GM12878 (cell line): ENCODE data around the gene YKT6. TPM values are rescaled to one million over a fixed set of nuclear protein-coding genes. Genes with fewer than 3 reads are reported as not detected.

Experiments
- ATAC-seq: fragments of 200-7000 bp; cut with Tn5 transposase; 3 replicates; pipeline ENCODE4 v1.9.1; 2020; ENCODE audit warnings: mild to moderate bottlenecking, moderate library complexity
- BruUV-seq: library from RNA; stranded (reverse); fragments of 400-500 nt; replicated peaks from 2 replicates; lab custom pipeline; 2021; lab: Mats Ljungman, UMichigan
- CTCF ChIA-PET: fragments of 300-600 bp; sonication (Branson Sonifier 250); formaldehyde crosslinking; extraction: SDS; loops from one replicate; lab custom pipeline; 2021; ENCODE audit warnings: inconsistent platforms; lab: Yijun Ruan, JAX
- POLR2A ChIA-PET: fragments of 350-600 bp; formaldehyde crosslinking; extraction: SDS; loops from one replicate; lab custom pipeline; 2021; ENCODE audit warnings: inconsistent platforms; lab: Charles Lee
- RAD21 ChIA-PET: fragments of 300-600 bp; sonication (Branson Sonifier 250); formaldehyde crosslinking; loops from one replicate; lab custom pipeline; 2023; ENCODE audit warnings: antibody characterized with exemption; ENCODE audit not compliant: unreplicated experiment; lab: Charles Lee
- SMC1A ChIA-PET: fragments of 300-600 bp; sonication (Branson Sonifier 250); formaldehyde crosslinking; loops from one replicate; lab custom pipeline; 2023; ENCODE audit not compliant: unreplicated experiment, uncharacterized antibody; lab: Charles Lee
- DNase-seq: peaks from one replicate; pipeline ENCODE4 v3.0.0-alpha.2; 2011; ENCODE audit warnings: low read depth, low spot score
- FAIRE-seq: peaks from 3 replicates; lab custom pipeline; 2011; peaks lifted over from hg19 to GRCh38; lab: Jason Lieb, UNC
- H2AFZ ChIP-seq: 2 replicates; pipeline ENCODE4 v1.6.0; 2011; ENCODE audit warnings: low read depth, low read length, control low read depth; ENCODE audit not compliant: control insufficient read depth
- H3K27ac ChIP-seq: 2 replicates; pipeline ENCODE4 v1.5.1; 2011; ENCODE audit warnings: control low read depth; ENCODE audit not compliant: control insufficient read depth, insufficient read depth
- H3K27me3 ChIP-seq, 2 experiments: replicated peaks in 1 of 2; 2 replicates each; pipeline versions ENCODE4 v1.6.0 to v1.6.1; 2011; ENCODE audit warnings: low read length in 1 of 2; ENCODE audit not compliant: control insufficient read depth in 2 of 2, insufficient read depth in 2 of 2
- H3K36me3 ChIP-seq, 2 experiments: 2 replicates each; pipeline ENCODE4 v1.5.1; 2011; ENCODE audit warnings: low read length in 1 of 2; ENCODE audit not compliant: control insufficient read depth in 2 of 2, insufficient read depth in 2 of 2
- H3K4me1 ChIP-seq: 2 replicates; pipeline ENCODE4 v1.6.1; 2011; ENCODE audit warnings: mild to moderate bottlenecking, low read length, moderate library complexity, mixed read lengths; ENCODE audit not compliant: control insufficient read depth, insufficient read depth
- H3K4me2 ChIP-seq: 2 replicates; pipeline ENCODE4 v1.6.0; 2011; ENCODE audit warnings: control low read depth; ENCODE audit not compliant: control insufficient read depth, insufficient read depth
- H3K4me3 ChIP-seq: fragments of 200-600 bp; sonication (generic); 2 replicates; pipeline ENCODE4 v1.5.1; 2016
- H3K79me2 ChIP-seq: 2 replicates; pipeline ENCODE4 v1.6.0; 2011; ENCODE audit warnings: low read length; ENCODE audit not compliant: control insufficient read depth, insufficient read depth
- H3K9ac ChIP-seq: 2 replicates; pipeline ENCODE4 v1.8.0; 2011; ENCODE audit warnings: low read length, control low read depth, mixed read lengths; ENCODE audit not compliant: control insufficient read depth, insufficient read depth
- H3K9me3 ChIP-seq: replicated peaks from 3 replicates; pipeline ENCODE4 v1.5.1; 2011; ENCODE audit warnings: mild to moderate bottlenecking, low read length; ENCODE audit not compliant: control insufficient read depth, insufficient read depth
- H4K20me1 ChIP-seq: 2 replicates; pipeline ENCODE4 v1.6.0; 2011; ENCODE audit not compliant: control insufficient read depth, insufficient read depth
- CBX3 ChIP-seq: fragments of 200-600 bp; sonication (generic); IDR thresholded peaks from 2 replicates; pipeline ENCODE4 v1.6.1; 2016; ENCODE audit warnings: low read depth, borderline replicate concordance
- EGR1 ChIP-seq, 2 experiments: IDR thresholded peaks; 1 replicate in 1 of 2; 2 replicates in 1 of 2; pipeline ENCODE4 v1.6.1; 2011 to 2012; ENCODE audit warnings: low read depth in 2 of 2, low read length in 2 of 2, borderline replicate concordance in 1 of 2, mild to moderate bottlenecking in 1 of 2, moderate library complexity in 1 of 2
- HDGF ChIP-seq: fragments of 450-650 bp; IDR thresholded peaks from 2 replicates; pipeline ENCODE4 v1.6.1; 2016; ENCODE audit warnings: antibody characterized with exemption
- MTA3 ChIP-seq: IDR thresholded peaks from 2 replicates; pipeline ENCODE4 v1.6.1; 2012; ENCODE audit warnings: low read length, inconsistent platforms, borderline replicate concordance
- MXI1 ChIP-seq: fragments of 150-350 bp; IDR thresholded peaks from 2 replicates; pipeline ENCODE4 v1.6.1; 2011; ENCODE audit warnings: low read depth, mild to moderate bottlenecking, inconsistent platforms, low read length, improper control_type of control experiment
- NRF1 ChIP-seq: conservative IDR thresholded peaks from 2 replicates; pipeline ENCODE4 v1.6.1; 2011; ENCODE audit warnings: mild to moderate bottlenecking, low read depth, low read length, improper control_type of control experiment
- POLR2AphosphoS5 ChIP-seq: IDR thresholded peaks from 2 replicates; pipeline ENCODE4 v1.6.1; 2011; ENCODE audit warnings: mild to moderate bottlenecking, low read length, inconsistent platforms
- SMARCA5 ChIP-seq: fragments of 450-650 bp; IDR thresholded peaks from 2 replicates; pipeline ENCODE4 v1.6.1; 2017; ENCODE audit warnings: mild to moderate bottlenecking
- SPI1 ChIP-seq: IDR thresholded peaks from 2 replicates; pipeline ENCODE4 v1.6.1; 2011; ENCODE audit warnings: low read depth, mild to moderate bottlenecking, low read length, moderate library complexity, borderline replicate concordance; ENCODE audit not compliant: insufficient read depth
- STAT3 ChIP-seq: IDR thresholded peaks from 2 replicates; pipeline ENCODE4 v1.6.1; 2011; ENCODE audit warnings: low read depth, low read length, improper control_type of control experiment
- WGBS: methylation state at CpG from one replicate; pipeline ENCODE4 v1.1.6; 2016; ENCODE audit warnings: low lambda C conversion rate; ENCODE audit not compliant: insufficient replicate concordance, insufficient coverage; ENCODE audit errors: missing lambda C conversion rate; 5-methylcytosine and 5-hydroxymethylcytosine counted together
- in situ Hi-C: fragments of 300-500 bp; cut with MboI; formaldehyde crosslinking; loops from 9 replicates; pipeline ENCODE4 v1.14.3; 2018; ENCODE audit warnings: mixed read lengths
- intact Hi-C: fragments of 100-400 bp; cut with micrococcal nuclease; formaldehyde crosslinking; loops from one replicate; pipeline ENCODE4 v1.14.2; 2022; ENCODE audit not compliant: unreplicated experiment
- polyA plus RNA-seq, 11 experiments: library from polyadenylated mRNA; depleted of rRNA in 4 of 11; unstranded in 6 of 11; stranded (reverse) in 5 of 11; fragments of >200 nt; fragmentation: Nextera tagmentation in 4 of 11; fragmentation: Illumina TruSeq in 1 of 11; extraction: Ambion mirVana in 4 of 11; extraction: Trizol in 1 of 11; gene quantifications; 1 replicate in 1 of 11; 2 replicates in 10 of 11; pipeline versions ENCODE4 v1.2.1 to v1.2.3, GENCODE V29; 2011 to 2016; ENCODE audit warnings: inconsistent platforms in 2 of 11, missing spikeins in 2 of 11, low read depth in 1 of 11
- total RNA-seq, 4 experiments: library from RNA; depleted of rRNA in 3 of 4; stranded (reverse); fragments of >200 nt in 3 of 4; fragmentation: Illumina TruSeq in 1 of 4; extraction: Trizol in 1 of 4; gene quantifications; 2 replicates each; pipeline versions ENCODE4 v1.2.1 to v1.2.3, GENCODE V29; 2013 to 2021
- TF ChIP-seq, protein P1 (sequence below): fragments of 450-650 bp; IDR thresholded peaks from 2 replicates; pipeline ENCODE4 v1.6.1; 2018; ENCODE audit warnings: borderline replicate concordance, mild to moderate bottlenecking; ENCODE audit not compliant: partially characterized antibody
- TF ChIP-seq, protein P2 (sequence below): IDR thresholded peaks from 2 replicates; pipeline ENCODE4 v1.6.1; 2011; ENCODE audit warnings: low read depth, mild to moderate bottlenecking, low read length, moderate library complexity, borderline replicate concordance; ENCODE audit errors: extremely low read depth
- TF ChIP-seq, protein P3 (sequence below): fragments of 450-650 bp; IDR thresholded peaks from 2 replicates; pipeline ENCODE4 v1.6.1; 2014; ENCODE audit warnings: mild to moderate bottlenecking
- TF ChIP-seq, protein P4 (sequence below): IDR thresholded peaks from 2 replicates; pipeline ENCODE4 v1.6.1; 2011; ENCODE audit warnings: mild to moderate bottlenecking, low read depth, low read length, moderate library complexity; ENCODE audit not compliant: insufficient replicate concordance
- TF ChIP-seq, protein P5 (sequence below): fragments of 450-650 bp; IDR thresholded peaks from 2 replicates; pipeline ENCODE4 v1.6.1; 2016; ENCODE audit warnings: mild to moderate bottlenecking

Gene YKT6
- total and polyA plus RNA-seq, 10 of the 15 experiments (the other 5 are each of a cell fraction or from before 2014, with no cell fraction given), result 1.7 to 95.2 (median 70.5) TPM

DNA sequence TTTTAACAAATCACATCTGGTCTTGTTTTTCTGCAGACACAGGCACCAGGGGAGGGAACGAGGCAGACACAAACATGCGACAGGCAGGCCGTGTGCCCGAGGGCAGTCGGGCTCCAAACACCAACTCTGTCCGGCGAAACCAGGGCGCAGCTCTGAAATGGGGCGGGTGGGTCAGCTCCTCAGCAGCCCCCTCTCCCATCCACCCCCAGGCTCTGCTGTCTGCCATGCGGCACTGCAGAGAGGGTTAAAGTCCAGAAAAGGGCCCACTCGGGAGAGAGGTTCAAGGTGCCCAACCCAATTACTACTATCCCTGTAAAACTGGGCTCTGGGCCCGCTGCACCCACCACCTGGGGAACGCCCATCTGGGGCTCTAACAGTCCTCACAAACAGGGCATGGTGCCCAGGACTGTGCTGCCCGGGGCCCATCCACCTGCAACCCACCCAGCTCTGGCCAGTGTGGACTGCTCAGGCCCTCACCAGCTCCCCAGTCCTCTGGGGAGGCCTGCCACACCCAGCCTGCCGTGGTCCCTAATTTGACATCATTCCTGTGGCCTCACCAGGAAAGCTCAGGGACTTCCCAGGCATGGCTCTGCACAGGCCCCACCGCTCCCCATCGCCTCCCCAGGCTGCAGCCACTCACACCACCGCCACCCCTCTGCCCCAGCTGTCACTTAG is 18.7 kb downstream of the YKT6 start:
- Histone ChIP-seq H3K27me3 (no peaks in the 10 kb centered on the region), H3K9me3 (no peaks in the 10 kb centered on the region), H3K4me1 (no peaks in the 10 kb centered on the region), H3K9ac (no peak overlapping the region), H2AFZ (no peak overlapping the region), H3K27ac (no peak overlapping the region), H3K79me2 (no peaks in the 10 kb centered on the region), H4K20me1 (no peaks in the 10 kb centered on the region; the same call in 1 of the 2 replicates), H3K36me3 (peaks cover 0 to 2% of the 10 kb centered on the region in 2 experiments; a peak in 1 of 4 replicates), H3K4me2 (no peak overlapping the region), H3K4me3 (no peak overlapping the region)
- in situ Hi-C loops, result no loop called here
- intact Hi-C loops, result no loop called here
- ChIA-PET CTCF (interaction anchor here (1.3 kb wide), 1 partner anchor 21 kb away, joined by 3 read pairs; no protein-coding TSS in a partner anchor), POLR2A (no interaction called here), SMC1A (no interaction called here), RAD21 (interaction anchor here (0.9 kb wide), 1 partner anchor 38 kb away, joined by 3 read pairs; no protein-coding TSS in a partner anchor)
- DNase-seq (no peak), FAIRE-seq (no peak), ATAC-seq (no peak)
- WGBS, result 71% methylated on average over 15 of the region's 18 CpGs
- no TSS peak for BruUV-seq
- TF ChIP-seq, protein P1, sequence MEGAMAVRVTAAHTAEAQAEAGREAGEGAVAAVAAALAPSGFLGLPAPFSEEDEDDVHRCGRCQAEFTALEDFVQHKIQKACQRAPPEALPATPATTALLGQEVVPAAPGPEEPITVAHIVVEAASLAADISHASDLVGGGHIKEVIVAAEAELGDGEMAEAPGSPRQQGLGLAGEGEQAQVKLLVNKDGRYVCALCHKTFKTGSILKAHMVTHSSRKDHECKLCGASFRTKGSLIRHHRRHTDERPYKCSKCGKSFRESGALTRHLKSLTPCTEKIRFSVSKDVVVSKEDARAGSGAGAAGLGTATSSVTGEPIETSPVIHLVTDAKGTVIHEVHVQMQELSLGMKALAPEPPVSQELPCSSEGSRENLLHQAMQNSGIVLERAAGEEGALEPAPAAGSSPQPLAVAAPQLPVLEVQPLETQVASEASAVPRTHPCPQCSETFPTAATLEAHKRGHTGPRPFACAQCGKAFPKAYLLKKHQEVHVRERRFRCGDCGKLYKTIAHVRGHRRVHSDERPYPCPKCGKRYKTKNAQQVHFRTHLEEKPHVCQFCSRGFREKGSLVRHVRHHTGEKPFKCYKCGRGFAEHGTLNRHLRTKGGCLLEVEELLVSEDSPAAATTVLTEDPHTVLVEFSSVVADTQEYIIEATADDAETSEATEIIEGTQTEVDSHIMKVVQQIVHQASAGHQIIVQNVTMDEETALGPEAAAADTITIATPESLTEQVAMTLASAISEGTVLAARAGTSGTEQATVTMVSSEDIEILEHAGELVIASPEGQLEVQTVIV, result no peak
- TF ChIP-seq, protein P2, sequence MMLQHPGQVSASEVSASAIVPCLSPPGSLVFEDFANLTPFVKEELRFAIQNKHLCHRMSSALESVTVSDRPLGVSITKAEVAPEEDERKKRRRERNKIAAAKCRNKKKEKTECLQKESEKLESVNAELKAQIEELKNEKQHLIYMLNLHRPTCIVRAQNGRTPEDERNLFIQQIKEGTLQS, result no peak
- TF ChIP-seq, protein P3, sequence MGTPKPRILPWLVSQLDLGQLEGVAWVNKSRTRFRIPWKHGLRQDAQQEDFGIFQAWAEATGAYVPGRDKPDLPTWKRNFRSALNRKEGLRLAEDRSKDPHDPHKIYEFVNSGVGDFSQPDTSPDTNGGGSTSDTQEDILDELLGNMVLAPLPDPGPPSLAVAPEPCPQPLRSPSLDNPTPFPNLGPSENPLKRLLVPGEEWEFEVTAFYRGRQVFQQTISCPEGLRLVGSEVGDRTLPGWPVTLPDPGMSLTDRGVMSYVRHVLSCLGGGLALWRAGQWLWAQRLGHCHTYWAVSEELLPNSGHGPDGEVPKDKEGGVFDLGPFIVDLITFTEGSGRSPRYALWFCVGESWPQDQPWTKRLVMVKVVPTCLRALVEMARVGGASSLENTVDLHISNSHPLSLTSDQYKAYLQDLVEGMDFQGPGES, result no peak
- TF ChIP-seq STAT3, result no peak
- TF ChIP-seq HDGF, result no peak
- TF ChIP-seq EGR1 (IDR thresholded peaks at IDR 0.05; ENCODE audit: borderline replicate concordance in 1 of 2, low read depth in 2 of 2, low read length in 2 of 2), result no peak
- TF ChIP-seq, protein P4, sequence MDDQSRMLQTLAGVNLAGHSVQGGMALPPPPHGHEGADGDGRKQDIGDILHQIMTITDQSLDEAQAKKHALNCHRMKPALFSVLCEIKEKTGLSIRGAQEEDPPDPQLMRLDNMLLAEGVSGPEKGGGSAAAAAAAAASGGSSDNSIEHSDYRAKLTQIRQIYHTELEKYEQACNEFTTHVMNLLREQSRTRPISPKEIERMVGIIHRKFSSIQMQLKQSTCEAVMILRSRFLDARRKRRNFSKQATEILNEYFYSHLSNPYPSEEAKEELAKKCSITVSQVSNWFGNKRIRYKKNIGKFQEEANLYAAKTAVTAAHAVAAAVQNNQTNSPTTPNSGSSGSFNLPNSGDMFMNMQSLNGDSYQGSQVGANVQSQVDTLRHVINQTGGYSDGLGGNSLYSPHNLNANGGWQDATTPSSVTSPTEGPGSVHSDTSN, result no peak
- no peak for TF ChIP-seq MTA3
- TF ChIP-seq NRF1, result no peak
- no peak for TF ChIP-seq MXI1
- TF ChIP-seq, protein P5, sequence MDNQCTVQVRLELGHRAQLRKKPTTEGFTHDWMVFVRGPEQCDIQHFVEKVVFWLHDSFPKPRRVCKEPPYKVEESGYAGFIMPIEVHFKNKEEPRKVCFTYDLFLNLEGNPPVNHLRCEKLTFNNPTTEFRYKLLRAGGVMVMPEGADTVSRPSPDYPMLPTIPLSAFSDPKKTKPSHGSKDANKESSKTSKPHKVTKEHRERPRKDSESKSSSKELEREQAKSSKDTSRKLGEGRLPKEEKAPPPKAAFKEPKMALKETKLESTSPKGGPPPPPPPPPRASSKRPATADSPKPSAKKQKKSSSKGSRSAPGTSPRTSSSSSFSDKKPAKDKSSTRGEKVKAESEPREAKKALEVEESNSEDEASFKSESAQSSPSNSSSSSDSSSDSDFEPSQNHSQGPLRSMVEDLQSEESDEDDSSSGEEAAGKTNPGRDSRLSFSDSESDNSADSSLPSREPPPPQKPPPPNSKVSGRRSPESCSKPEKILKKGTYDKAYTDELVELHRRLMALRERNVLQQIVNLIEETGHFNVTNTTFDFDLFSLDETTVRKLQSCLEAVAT, result no peak
- no peak for TF ChIP-seq SMARCA5
- no peak for TF ChIP-seq POLR2AphosphoS5
- TF ChIP-seq SPI1, result no peak
- TF ChIP-seq CBX3, result no peak
